Activated CD4-positive, alpha-beta T cell treated with anti-CD3 and anti-CD28 coated beads, Interleukin-2, amount 10 ng/mL, durations not matched to agents 24 days and 14 days (primary cell): ENCODE results near the gene SHROOM1. TPM values are rescaled to one million over a fixed set of nuclear protein-coding genes. Genes with fewer than 3 reads are reported as not detected.

Source experiments
- DNase-seq: peaks from one replicate; pipeline ENCODE4 v3.0.0; 2022
- H3K27ac Mint-ChIP-seq: one replicate; pipeline ENCODE4 v1.8.0; 2022; ENCODE audit warnings: mild to moderate bottlenecking, mixed read lengths
- H3K27me3 Mint-ChIP-seq: one replicate; pipeline ENCODE4 v1.8.0; 2022; ENCODE audit warnings: mixed read lengths
- H3K36me3 Mint-ChIP-seq: one replicate; pipeline ENCODE4 v1.8.0; 2022; ENCODE audit warnings: low read depth, mild to moderate bottlenecking, mixed read lengths
- H3K4me1 Mint-ChIP-seq: one replicate; pipeline ENCODE4 v1.8.0; 2021; ENCODE audit warnings: mixed read lengths
- H3K4me3 Mint-ChIP-seq: one replicate; pipeline ENCODE4 v1.8.0; 2022; ENCODE audit warnings: mild to moderate bottlenecking, moderate library complexity, mixed read lengths
- H3K9me3 Mint-ChIP-seq: one replicate; pipeline ENCODE4 v1.8.0; 2021; ENCODE audit warnings: mixed read lengths
- intact Hi-C: fragments of 100-400 bp; cut with micrococcal nuclease; formaldehyde crosslinking; loops from one replicate; pipeline ENCODE4 v1.15.1; 2023
- total RNA-seq: library from RNA; stranded (reverse); gene quantifications from 2 replicates; pipeline ENCODE4 v1.2.3, GENCODE V29; 2022

Gene SHROOM1
- 5.3 and 7.4 TPM in 2 replicates for total RNA-seq

DNA sequence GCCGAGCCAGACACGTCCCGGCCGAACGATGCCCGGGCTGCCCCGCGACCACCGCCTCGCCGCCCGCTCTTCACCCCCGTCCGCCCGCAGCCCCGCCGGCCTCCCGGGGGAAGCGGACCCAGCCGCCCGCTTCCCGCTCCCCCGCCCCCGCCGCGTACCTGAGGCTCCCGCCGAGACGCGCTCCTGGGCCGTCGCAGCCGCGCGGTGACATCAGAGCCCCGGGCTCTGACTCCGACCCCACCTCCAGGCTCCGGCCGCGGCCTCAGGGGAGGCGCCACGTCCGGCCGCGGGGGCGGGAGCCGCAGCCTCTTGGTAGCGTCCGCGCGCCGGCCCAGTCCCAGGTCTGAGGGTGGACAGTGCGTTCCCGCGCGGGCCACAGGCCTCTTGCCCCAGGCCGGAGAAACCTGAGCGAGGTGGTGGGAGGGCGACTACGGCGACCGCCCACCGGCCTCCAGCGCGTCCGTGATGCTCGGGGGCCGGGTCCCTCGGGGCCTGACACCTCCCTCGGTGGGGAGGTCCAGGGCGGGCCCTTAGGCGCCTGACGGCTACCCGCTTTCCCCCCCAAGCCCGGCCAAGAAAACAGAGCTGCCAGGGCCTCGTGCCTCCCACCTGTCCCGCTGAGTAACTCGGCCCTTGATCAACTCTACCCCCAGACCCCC is at the start of gene SHROOM1:
Gene SHROOM1, minus strand, starts transcription at position 212 of the 659 bp plus-strand sequence. CDS start 4,507 bp downstream, outside the sequence.
- DNase-seq = peak; percentile 78

DNA sequence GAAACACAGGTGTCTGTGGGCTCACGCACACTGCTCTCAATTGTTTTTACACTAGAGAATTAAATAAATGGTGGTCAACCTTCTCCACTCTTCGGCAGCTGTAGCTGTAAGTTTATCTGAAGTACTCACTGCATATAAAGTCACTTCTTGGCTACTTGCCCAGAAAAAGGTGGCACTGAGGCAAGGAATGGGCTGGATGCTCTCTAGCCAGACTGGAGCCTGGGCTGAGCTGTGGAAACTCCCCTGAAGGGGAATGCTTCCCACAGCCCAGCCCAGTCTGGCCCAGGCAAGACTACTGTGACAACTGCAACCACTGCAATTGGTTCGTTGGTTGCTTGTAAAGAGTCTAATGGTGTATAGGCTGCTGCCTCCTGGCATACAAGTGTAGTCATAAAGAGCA is 47.5 kb upstream of the SHROOM1 start:
- Mint-ChIP-seq H3K27ac (no peak overlapping the region), H3K4me3 (no peak overlapping the region), H3K9me3 (no peaks in the 10 kb centered on the region), H3K36me3 (peaks cover 34% of the 10 kb centered on the region), H3K27me3 (no peaks in the 10 kb centered on the region), H3K4me1 (no peaks in the 10 kb centered on the region)
- intact Hi-C loops = no loop called here
- no peak for DNase-seq

More for the DNA sequence above, at the start of gene SHROOM1:
- H3K27me3 Mint-ChIP-seq = peaks cover 50% of the 10 kb centered on the region
- no peaks in the 10 kb centered on the region for H3K36me3 Mint-ChIP-seq
- H3K9me3 Mint-ChIP-seq = no peaks in the 10 kb centered on the region
- H3K27ac Mint-ChIP-seq = peak within 1 kb of the TSS; percentile 84
- intact Hi-C loops = loop anchor here (1.0 to 5.0 kb wide), 2 partner anchors 36 to 222 kb away; partner anchors contain the start of genes GDF9, HSPA4 and UQCRQ
- peaks cover 19% of the 10 kb centered on the region for H3K4me1 Mint-ChIP-seq
- peak within 1 kb of the TSS; percentile 84 for H3K4me3 Mint-ChIP-seq

GRCh38 chr5:132877466-132877865 is 47.0 kb upstream of the SHROOM1 start:
- no peak overlapping the region for H3K27ac Mint-ChIP-seq
- H3K9me3 Mint-ChIP-seq = no peaks in the 10 kb centered on the region
- no peak overlapping the region for H3K4me3 Mint-ChIP-seq
- H3K36me3 Mint-ChIP-seq = peaks cover 35% of the 10 kb centered on the region
- H3K4me1 Mint-ChIP-seq = peaks cover 2% of the 10 kb centered on the region
- intact Hi-C loops = no loop called here
- peak; percentile 8 for DNase-seq
- H3K27me3 Mint-ChIP-seq = no peaks in the 10 kb centered on the region

DNA sequence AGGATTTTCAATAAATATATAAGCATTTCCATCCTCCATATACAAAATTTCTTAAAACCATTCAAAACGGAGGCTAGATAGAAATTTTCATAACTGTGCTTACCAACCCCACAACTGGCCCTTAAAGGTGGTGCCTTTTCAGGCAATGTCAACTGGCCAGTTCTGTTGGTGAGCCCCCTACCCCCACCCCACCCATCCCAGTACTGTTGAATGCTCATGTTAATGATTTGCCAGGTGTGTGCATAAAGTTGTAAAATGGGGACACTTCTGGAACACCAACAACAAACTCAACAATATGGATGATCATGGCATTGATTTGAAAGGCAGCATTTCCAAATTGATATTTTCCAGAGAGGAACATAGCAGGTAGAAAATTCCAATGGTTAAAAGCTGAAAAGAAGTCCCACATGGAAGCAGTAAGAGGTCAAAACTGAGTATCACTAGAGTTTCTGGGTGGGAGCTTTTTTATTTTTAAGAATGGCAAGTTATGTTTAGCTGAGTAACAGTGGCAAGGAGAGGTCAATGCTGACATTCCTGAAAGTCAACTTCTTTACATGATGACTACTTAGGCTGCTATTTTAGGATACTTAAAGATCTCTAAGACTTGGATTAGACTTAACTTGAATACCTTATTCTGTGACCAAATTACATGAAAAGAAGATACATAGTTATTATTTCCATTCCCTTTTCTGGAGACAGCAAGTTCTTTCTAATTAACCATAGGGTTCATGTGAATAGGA is 45.7 kb upstream of the SHROOM1 start:
- Mint-ChIP-seq H3K27me3 (no peaks in the 10 kb centered on the region), H3K4me3 (no peak overlapping the region), H3K4me1 (peaks cover 2% of the 10 kb centered on the region), H3K36me3 (peaks cover 37% of the 10 kb centered on the region), H3K27ac (no peak overlapping the region), H3K9me3 (no peaks in the 10 kb centered on the region)
- intact Hi-C loops = no loop called here
- DNase-seq = peak; percentile 12

DNA sequence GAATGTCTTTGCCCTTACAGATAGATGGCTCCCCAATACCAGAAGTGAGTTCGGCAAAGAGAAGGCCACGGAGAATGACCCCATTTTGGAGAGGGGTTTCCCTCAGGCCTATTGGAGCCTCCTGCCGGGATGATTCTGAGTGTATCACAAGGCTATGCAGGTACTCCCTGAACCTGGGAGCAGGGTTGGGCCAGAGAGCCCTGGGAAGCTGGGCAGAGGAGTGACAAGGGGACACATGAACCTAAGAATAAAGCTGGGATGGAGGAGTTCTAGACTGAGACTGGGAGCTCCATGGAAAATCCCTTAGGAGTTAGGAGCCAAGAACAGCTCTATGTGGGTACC is 43.5 kb upstream of the SHROOM1 start:
- DNase-seq = no peak
- intact Hi-C loops = no loop called here
- H3K36me3 Mint-ChIP-seq = peaks cover 39% of the 10 kb centered on the region
- no peaks in the 10 kb centered on the region for H3K27me3 Mint-ChIP-seq
- no peak overlapping the region for H3K4me3 Mint-ChIP-seq
- H3K4me1 Mint-ChIP-seq = peaks cover 5% of the 10 kb centered on the region
- no peaks in the 10 kb centered on the region for H3K9me3 Mint-ChIP-seq
- H3K27ac Mint-ChIP-seq = no peak overlapping the region

DNA sequence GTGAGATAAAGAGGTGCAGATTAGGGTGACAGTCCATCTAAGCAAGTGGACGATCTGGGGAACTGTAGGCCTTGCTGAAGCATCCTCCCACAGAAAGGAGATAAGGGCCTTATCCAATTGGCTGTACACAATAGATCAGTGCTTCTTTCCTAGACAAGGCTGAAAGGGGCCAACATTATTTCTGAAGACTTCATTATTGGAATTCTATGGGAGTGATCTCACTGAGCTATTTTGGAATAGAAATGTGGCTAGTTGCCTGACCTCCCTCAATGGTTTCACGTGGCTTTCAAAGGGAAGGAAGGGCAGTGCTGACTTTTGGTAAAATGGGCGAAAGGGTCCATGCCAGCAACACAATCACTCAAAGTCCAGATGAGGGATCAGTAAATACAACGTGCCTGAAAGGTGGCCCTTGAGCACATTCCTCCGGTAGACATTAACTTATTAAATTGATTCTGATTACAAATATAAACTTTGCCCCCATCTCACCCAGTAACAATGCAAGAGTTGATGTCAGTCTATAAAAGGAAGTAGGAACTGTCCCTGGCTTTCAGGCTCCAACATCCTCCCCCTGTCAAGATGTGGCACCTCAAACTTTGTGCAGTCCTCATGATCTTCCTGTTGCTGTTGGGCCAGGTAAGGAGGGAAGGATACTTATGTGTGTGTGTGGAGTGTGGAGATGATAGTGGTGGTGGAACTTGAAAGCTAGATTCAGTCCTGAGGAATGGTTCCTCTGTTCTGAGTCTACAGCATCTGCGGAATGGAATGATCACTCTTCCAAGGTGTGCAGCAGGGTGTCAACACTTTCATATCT is 42.9 kb upstream of the SHROOM1 start, which contains the start of gene LEAP2:
Gene LEAP2, plus strand, starts transcription at position 550 of the 811 bp plus-strand sequence. Its CDS starts 27 bp downstream, at position 577.
- H3K4me3 Mint-ChIP-seq = no peak within 1 kb of the TSS
- H3K27me3 Mint-ChIP-seq = no peaks in the 10 kb centered on the region
- H3K27ac Mint-ChIP-seq = peak within 1 kb of the TSS; percentile 12
- intact Hi-C loops = no loop called here
- H3K9me3 Mint-ChIP-seq = no peaks in the 10 kb centered on the region
- DNase-seq = no peak
- peaks cover 8% of the 10 kb centered on the region for H3K4me1 Mint-ChIP-seq
- peaks cover 39% of the 10 kb centered on the region for H3K36me3 Mint-ChIP-seq

- no peak for DNase-seq
- no peak overlapping the region for H3K4me3 Mint-ChIP-seq
- peak overlapping the region; percentile 12 for H3K27ac Mint-ChIP-seq
- peaks cover 41% of the 10 kb centered on the region for H3K36me3 Mint-ChIP-seq
- H3K4me1 Mint-ChIP-seq = peaks cover 11% of the 10 kb centered on the region
- intact Hi-C loops = no loop called here
- H3K27me3 Mint-ChIP-seq = no peaks in the 10 kb centered on the region
- H3K9me3 Mint-ChIP-seq = no peaks in the 10 kb centered on the region
Observed at GRCh38 chr5:132872788-132873118, 42.3 kb upstream of the SHROOM1 start.

DNA sequence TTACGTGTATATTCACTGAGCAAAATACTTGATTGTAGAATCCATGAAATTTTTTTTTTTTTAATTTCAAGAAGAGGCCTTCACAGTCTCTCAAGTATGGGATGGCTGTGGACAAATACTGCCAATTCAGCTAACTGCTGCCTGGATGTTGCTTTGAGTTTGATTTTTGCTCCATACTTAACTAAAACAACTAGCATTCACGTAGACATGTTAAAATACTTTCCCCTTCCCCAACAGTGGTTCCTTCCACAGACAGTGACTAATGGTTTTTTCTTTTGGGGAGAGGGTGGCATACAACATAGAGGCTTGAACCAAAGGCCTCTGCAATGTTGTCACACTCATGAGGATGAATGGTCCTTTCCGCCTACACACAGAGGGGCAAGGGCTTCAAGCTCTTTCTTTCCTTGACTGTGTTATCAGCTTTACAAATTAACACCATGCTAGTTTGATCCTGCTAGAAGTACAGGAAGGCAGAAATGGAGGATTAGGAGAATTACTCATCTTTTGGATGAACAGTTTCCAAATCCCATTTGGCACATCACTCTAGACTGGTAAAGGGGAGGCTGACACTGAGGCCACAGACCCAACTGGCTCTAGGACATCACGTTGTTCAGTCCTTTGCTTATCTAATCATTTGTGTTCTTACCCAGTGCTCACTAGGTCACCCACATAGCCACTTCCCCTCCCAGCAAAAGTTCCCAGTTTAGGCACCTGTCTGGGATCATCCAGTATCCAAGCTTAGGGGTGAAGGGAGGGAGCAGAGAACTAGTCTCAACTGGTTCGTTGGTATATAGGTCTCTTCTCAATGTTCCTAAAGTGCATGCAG is 41.2 kb upstream of the SHROOM1 start:
- H3K27me3 Mint-ChIP-seq = no peaks in the 10 kb centered on the region

GRCh38 chr5:132870801-132871200 is 40.4 kb upstream of the SHROOM1 start:
- H3K4me1 Mint-ChIP-seq = peaks cover 20% of the 10 kb centered on the region
- no peak overlapping the region for H3K4me3 Mint-ChIP-seq
- no peaks in the 10 kb centered on the region for H3K9me3 Mint-ChIP-seq
- peak overlapping the region; percentile 20 for H3K27ac Mint-ChIP-seq
- DNase-seq = no peak
- H3K27me3 Mint-ChIP-seq = no peaks in the 10 kb centered on the region
- intact Hi-C loops = no loop called here
- peaks cover 52% of the 10 kb centered on the region for H3K36me3 Mint-ChIP-seq

More for the DNA sequence above, 41.2 kb upstream of the SHROOM1 start:
- Mint-ChIP-seq H3K4me1 (peaks cover 17% of the 10 kb centered on the region), H3K9me3 (no peaks in the 10 kb centered on the region), H3K4me3 (no peak overlapping the region), H3K36me3 (peaks cover 49% of the 10 kb centered on the region), H3K27ac (no peak overlapping the region)
- intact Hi-C loops = no loop called here
- DNase-seq = no peak

DNA sequence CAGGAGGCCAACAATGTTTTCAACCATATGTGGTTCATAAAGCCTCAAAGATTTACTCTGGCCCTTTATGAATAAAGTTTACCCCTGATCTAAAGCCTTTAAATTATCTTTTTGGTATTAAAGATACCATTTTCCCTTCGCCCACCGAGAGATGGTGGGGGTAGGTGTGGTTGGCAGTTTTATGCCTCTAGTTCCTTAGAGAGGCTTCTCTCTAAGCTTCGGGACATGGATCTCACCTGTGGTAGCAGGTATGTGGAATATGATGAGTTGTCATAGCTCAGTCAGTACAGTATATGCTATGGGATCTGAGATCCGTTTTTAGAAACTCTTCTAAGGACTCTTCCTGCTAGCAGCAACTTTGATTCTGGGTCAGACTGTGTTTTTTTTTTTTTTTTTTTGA is 38.3 kb upstream of the SHROOM1 start:
- H3K36me3 Mint-ChIP-seq = peaks cover 44% of the 10 kb centered on the region
- peak overlapping the region; percentile 40 for H3K4me3 Mint-ChIP-seq
- no peak overlapping the region for H3K27ac Mint-ChIP-seq
- intact Hi-C loops = loop anchor here (5.0 kb wide), 2 partner anchors 131 to 1071 kb away; partner anchors contain the start of genes FNIP1 and KIF3A
- peaks cover under 1% of the 10 kb centered on the region for H3K27me3 Mint-ChIP-seq
- H3K4me1 Mint-ChIP-seq = peaks cover 26% of the 10 kb centered on the region
- no peaks in the 10 kb centered on the region for H3K9me3 Mint-ChIP-seq
- DNase-seq = peak; percentile 53

GRCh38 chr5:132867046-132867451 is 36.6 kb upstream of the SHROOM1 start:
- peaks cover 5% of the 10 kb centered on the region for H3K27me3 Mint-ChIP-seq
- no peaks in the 10 kb centered on the region for H3K9me3 Mint-ChIP-seq
- peaks cover 24% of the 10 kb centered on the region for H3K4me1 Mint-ChIP-seq
- intact Hi-C loops = loop anchor here (2.0 to 5.0 kb wide), 3 partner anchors 130 to 1070 kb away; partner anchors contain the start of genes FNIP1 and KIF3A
- H3K4me3 Mint-ChIP-seq = peak overlapping the region; percentile 95
- peaks cover 38% of the 10 kb centered on the region for H3K36me3 Mint-ChIP-seq
- DNase-seq = no peak
- peak overlapping the region; percentile 99 for H3K27ac Mint-ChIP-seq

- intact Hi-C loops = loop anchor here (1.0 to 5.0 kb wide), 5 partner anchors 36 to 1069 kb away; partner anchors contain the start of genes FNIP1, KIF3A and SHROOM1
Observed at GRCh38 chr5:132866342-132867045, 36.0 kb upstream of the SHROOM1 start, which contains the start of the genes GDF9 and UQCRQ. TSS of gene GDF9 (minus strand) at chr5:132866469. CDS start at chr5:132864533, 1,936 bp downstream. TSS of gene UQCRQ (plus strand) at chr5:132866642. CDS start at chr5:132866882, 240 bp downstream.

More at GRCh38 chr5:132866342-132867045, 36.0 kb upstream of the SHROOM1 start, which contains the start of the genes GDF9 and UQCRQ:
- no peaks in the 10 kb centered on the region for H3K9me3 Mint-ChIP-seq
- H3K27ac Mint-ChIP-seq = peak within 1 kb of the TSS; percentile 99
- DNase-seq = peak; percentile 98
- peak within 1 kb of the TSS; percentile 95 for H3K4me3 Mint-ChIP-seq
- H3K4me1 Mint-ChIP-seq = peaks cover 24% of the 10 kb centered on the region
- peaks cover 9% of the 10 kb centered on the region for H3K27me3 Mint-ChIP-seq
- H3K36me3 Mint-ChIP-seq = peaks cover 35% of the 10 kb centered on the region
